ENCODE data around the gene M1AP.

DNA sequence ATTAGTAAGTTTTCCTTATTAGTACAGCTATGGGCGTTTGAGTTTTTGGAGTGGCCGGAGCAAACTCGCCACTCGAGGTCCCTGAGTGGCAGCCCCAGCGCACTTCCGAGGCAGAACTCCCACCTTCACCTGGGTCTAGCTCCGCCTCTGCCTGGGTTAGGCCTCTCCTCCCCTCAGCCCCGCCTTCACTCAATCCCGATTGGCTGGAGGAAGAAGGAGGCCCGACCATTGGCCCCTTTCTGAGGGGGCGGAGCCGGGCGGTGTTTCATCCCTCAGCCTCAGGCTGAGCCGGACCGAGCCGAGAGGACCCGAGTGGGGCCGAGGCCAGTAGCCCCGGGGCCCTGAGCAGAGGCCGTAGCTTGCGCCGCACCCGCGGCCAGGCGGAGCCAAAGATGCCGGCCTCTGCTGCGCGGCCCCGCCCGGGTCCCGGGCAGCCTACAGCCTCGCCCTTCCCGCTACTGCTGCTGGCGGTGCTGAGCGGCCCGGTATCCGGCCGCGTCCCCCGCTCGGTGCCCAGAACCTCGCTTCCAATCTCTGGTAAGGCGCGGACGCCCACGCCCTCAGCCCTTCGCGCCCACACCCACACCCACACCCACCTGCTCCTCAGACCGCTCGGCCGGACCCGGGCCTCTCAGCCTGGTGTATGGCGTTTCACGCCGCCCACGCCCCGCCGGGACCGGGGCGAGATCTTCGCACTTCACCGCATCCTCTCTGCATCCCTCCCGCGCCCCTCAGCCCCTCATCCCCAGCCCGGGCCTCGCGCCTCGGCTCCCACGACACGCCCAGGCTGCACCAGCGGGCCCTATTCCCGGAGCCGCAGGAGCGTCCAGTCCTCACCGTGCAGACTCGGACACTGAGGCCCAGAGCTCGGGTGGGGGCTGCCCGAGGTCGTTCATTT, 6.1 kb upstream of the M1AP start, which contains the start of gene SEMA4F:
- no peak for TF ChIP-seq EP300 (IDR thresholded peaks at IDR 0.05)
- TF ChIP-seq, protein P1, sequence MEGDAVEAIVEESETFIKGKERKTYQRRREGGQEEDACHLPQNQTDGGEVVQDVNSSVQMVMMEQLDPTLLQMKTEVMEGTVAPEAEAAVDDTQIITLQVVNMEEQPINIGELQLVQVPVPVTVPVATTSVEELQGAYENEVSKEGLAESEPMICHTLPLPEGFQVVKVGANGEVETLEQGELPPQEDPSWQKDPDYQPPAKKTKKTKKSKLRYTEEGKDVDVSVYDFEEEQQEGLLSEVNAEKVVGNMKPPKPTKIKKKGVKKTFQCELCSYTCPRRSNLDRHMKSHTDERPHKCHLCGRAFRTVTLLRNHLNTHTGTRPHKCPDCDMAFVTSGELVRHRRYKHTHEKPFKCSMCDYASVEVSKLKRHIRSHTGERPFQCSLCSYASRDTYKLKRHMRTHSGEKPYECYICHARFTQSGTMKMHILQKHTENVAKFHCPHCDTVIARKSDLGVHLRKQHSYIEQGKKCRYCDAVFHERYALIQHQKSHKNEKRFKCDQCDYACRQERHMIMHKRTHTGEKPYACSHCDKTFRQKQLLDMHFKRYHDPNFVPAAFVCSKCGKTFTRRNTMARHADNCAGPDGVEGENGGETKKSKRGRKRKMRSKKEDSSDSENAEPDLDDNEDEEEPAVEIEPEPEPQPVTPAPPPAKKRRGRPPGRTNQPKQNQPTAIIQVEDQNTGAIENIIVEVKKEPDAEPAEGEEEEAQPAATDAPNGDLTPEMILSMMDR (IDR thresholded peaks at IDR 0.05), result no peak

All from sigmoid colon (tissue), 4 donors.